Kidney tubule cell (primary cell): ENCODE results near the gene HCFC1R1.

Source experiments
- DNase-seq: peaks from one replicate; pipeline ENCODE4 v3.0.0-alpha.2; 2018; ENCODE audit warnings: low spot score

The HCFC1R1 gene

DNA sequence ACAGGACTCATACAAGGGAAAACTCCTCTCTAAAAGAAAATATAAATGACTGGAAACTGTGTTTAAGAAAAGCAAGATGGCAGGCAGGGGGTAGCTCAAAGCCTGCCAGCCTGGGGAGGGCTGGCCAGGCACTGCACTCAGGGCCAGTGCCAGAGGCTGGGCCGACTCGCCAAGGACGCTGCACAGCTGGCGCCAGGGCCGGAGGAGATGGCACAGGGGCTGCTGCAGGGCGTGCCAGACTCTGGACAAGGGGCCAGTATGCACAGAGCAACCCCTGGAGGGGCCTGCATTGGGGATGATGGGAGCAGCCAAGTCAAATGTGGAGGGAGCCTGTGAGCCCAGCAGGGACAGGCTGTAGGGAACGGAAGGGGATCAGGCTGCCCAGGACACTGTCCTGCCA, 47.5 kb downstream of the HCFC1R1 start:
- DNase-seq: no peak

DNA sequence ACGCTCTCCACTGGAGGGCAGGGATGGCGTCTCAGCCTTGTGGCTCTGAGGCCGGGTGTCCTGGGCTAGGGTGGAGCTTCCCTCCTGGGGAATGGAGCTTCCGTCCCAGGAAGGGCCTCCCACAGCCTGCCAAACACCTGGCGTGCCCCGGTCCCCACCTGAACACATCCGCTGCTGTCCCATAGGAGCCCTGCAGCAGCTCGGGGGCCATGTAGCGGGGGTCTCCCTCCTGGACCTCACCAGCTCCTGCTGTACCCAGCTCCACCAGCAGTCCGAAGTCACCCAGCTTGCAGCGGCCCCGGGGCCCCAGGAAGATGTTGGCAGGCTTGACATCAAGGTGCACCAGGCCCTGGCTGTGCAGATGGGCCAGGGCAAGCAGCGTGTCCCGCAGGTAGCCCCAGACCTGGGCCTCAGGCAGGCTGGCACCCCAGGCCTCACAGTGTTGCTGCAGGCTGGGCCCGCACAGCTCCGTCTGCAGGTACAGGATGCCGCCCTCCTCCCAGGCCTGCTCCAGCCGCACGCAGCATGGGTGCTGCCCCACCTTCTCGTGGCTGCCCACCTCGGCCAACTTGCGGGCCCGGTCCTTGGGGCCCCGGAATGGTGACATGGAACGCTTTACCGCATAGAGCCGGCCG, 48.5 kb downstream of the HCFC1R1 start:
- no peak for DNase-seq

DNA sequence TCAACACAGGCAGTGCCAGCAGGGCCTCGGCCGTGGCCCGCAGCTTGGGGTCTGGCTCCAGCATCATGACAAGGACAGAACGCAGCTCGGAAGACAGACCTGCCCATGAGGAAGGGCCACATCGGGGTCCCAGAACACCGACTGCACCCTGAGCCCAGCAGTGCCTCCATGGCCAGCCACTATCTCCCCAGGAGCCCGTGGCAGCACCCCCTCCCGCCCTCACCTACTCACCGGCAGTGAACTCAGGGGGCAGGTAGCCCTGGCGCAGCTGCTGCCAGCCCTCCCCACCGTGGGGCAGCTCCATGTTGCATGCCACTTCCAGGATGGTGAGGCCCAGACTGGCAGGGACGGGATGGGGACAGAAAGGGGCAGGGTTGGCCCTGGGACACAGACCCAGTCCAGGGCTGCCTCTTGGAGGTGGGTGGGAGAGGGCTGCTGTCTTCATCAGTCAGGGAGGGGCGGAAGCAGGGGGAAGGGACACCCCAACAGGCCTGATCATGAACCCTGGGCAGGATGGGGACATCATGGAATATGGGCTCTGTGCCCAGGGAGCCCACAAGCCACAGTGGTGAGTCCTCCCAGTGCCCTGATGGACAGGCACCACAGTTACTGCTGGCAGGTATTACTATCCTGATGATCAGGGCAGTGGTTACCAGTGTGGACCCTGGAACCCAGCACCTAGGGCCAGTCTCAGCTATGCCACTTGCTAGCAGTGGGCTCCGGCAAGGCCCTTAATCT, 49.3 kb downstream of the HCFC1R1 start:
- no peak for DNase-seq

DNA sequence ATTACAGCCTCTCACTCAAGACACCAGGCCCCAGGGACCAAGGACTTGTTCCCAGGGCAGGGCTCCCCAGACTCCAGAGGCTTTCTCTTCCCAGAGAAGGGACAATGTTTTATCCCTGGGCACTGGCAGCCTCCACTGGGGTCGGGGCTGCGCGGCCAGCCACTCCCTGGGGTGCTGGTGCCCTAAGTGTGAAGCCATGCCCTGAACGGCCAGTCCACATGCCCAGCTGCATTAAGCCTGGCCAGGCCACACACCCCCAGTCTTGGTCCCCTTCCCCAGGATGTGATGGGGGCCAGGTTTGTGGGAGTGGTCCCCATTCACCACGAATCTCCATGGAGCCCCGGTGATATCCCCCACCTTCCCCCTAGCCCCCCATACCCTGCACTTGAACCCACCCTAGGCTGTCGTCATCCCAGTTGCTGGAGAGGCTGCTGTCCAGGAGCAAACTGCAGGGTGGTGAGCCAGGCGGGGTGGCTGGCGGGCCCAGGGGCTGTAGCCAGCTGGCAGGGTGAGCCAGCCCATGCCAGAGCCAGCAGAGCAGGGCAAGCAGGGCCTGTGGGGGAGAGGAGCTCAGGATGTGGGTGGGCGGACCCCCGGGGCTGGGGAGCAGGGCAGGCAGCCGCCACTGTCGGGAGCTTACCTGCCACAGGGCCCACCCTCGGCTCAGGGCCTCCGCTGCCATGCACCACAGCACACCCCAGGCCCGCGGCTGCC, 50.0 kb downstream of the HCFC1R1 start:
- no peak for DNase-seq

DNA sequence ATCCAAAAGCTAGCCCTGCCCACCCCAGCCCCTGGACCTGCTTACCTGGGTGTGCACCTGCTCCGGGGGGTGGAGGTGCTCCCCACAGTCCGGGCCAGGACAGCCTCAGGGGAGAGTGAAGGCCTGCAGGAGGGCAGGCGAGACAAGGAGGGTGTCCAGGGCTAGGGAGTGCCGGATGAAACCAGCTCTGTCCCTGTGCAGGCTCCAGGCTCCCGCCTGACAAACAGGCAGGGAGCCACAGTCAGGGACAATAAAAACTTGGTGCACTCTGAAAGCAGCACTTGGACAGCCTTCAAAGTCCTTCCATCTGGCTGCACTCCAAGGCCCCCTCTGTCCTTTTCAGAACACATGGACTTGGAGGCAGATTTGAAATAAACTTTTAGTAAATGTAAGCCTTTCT, 50.6 kb downstream of the HCFC1R1 start:
- no peak for DNase-seq
